Loucy (cell line): ENCODE results near the gene OR8B8.

ENCODE experiments used
- H2AFZ ChIP-seq: fragments of 200-600 bp; sonication (generic); 2 replicates; pipeline ENCODE4 v1.6.0; 2016; ENCODE audit warnings: antibody characterized with exemption, mild to moderate bottlenecking, low read length, moderate library complexity
- H3F3A ChIP-seq: fragments of 200-600 bp; 2 replicates; pipeline ENCODE4 v1.6.0; 2016; ENCODE audit warnings: antibody characterized with exemption, low read depth, mild to moderate bottlenecking
- H3K27me3 ChIP-seq: fragments of 200-600 bp; sonication (generic); 2 replicates; pipeline ENCODE4 v1.6.1; 2014; ENCODE audit warnings: low read length, mild to moderate bottlenecking; ENCODE audit not compliant: insufficient read depth, poor library complexity, severe bottlenecking
- H3K36me3 ChIP-seq: fragments of 200-600 bp; sonication (generic); 2 replicates; pipeline ENCODE4 v1.6.1; 2016; ENCODE audit warnings: low read length; ENCODE audit not compliant: insufficient read depth
- H3K4me1 ChIP-seq: fragments of 200-600 bp; sonication (generic); 2 replicates; pipeline ENCODE4 v1.5.1; 2014; ENCODE audit warnings: low read length, mild to moderate bottlenecking; ENCODE audit not compliant: insufficient read depth, poor library complexity, severe bottlenecking
- H3K4me2 ChIP-seq: fragments of 200-600 bp; sonication (generic); 2 replicates; pipeline ENCODE4 v1.6.0; 2014; ENCODE audit warnings: antibody characterized with exemption, low read length, low read depth, mild to moderate bottlenecking; ENCODE audit not compliant: poor library complexity, severe bottlenecking
- H3K4me3 ChIP-seq: fragments of 200-600 bp; sonication (generic); 2 replicates; pipeline ENCODE4 v1.5.1; 2014; ENCODE audit warnings: low read length, mild to moderate bottlenecking, mixed read lengths; ENCODE audit not compliant: poor library complexity, severe bottlenecking
- H3K79me2 ChIP-seq: fragments of 200-600 bp; sonication (generic); 2 replicates; pipeline ENCODE4 v1.6.1; 2014; ENCODE audit warnings: low read length; ENCODE audit not compliant: insufficient read depth
- H3K9ac ChIP-seq: fragments of 200-600 bp; sonication (generic); 2 replicates; pipeline ENCODE4 v1.6.0; 2014; ENCODE audit warnings: mild to moderate bottlenecking, low read depth, low read length, moderate library complexity; ENCODE audit not compliant: poor library complexity, severe bottlenecking
- H3K9me2 ChIP-seq: fragments of 200-600 bp; sonication (generic); replicated peaks from 2 replicates; pipeline ENCODE4 v1.6.1; 2016; ENCODE audit warnings: low read depth, low read length, mixed read lengths
- H3K9me3 ChIP-seq: fragments of 200-600 bp; sonication (generic); 2 replicates; pipeline ENCODE4 v1.6.1; 2014; ENCODE audit warnings: mild to moderate bottlenecking, antibody characterized with exemption, low read length, low read depth; ENCODE audit not compliant: insufficient read depth
- H4K20me1 ChIP-seq: fragments of 200-600 bp; sonication (generic); 2 replicates; pipeline ENCODE4 v1.6.0; 2014; ENCODE audit warnings: antibody characterized with exemption, low read length, mild to moderate bottlenecking; ENCODE audit not compliant: insufficient read depth, poor library complexity, severe bottlenecking
- EZH2phosphoT487 ChIP-seq: fragments of 200-600 bp; IDR thresholded peaks from 2 replicates; pipeline ENCODE4 v1.6.1; 2018; ENCODE audit warnings: antibody characterized with exemption, mild to moderate bottlenecking, moderate library complexity, borderline replicate concordance
- TF ChIP-seq, protein P1 (sequence below): fragments of 200-600 bp; sonication (generic); conservative IDR thresholded peaks from 2 replicates; pipeline ENCODE4 v1.5.1; 2014; ENCODE audit warnings: mild to moderate bottlenecking, antibody characterized with exemption, low read length

The OR8B8 gene

DNA sequence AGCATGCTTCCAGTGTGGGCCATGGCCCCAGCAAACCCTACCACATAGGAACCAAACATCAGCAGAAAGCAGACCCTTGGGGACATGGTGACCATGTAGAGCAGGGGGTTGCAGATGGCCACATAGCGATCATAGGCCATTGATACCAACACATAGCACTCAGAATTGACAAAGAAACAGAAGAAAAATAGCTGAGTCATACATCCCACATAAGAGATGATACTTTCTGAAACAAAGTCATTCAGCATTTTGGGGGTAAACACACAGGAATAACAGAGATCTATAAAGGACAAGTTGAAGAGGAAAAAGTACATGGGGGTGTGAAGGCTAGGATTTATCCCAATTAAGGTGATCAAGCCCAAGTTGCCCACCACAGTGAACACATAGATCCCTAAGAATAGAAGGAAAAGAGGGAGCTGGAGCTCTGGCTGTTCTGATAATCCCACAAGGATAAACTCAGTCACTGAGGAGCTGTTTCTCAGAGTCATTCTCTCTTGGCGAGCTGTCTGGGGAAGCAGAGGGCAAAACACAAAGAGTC, 21.0 kb downstream of the OR8B8 start, which contains the start of gene OR8B4:
OR8B4 (minus strand) TSS at position 488 of the 538 bp plus-strand sequence; CDS start at position 488, 0 bp downstream.
- H3K9ac ChIP-seq = no peak within 1 kb of the TSS
- no peaks in the 10 kb centered on the region for H4K20me1 ChIP-seq
- H3F3A ChIP-seq = no peaks in the 10 kb centered on the region
- H3K4me2 ChIP-seq = no peak within 1 kb of the TSS
- no peaks in the 10 kb centered on the region for H3K9me3 ChIP-seq
- H3K9me2 ChIP-seq = no peaks in the 10 kb centered on the region
- no peak within 1 kb of the TSS for H2AFZ ChIP-seq
- H3K27me3 ChIP-seq = no peaks in the 10 kb centered on the region
- no peaks in the 10 kb centered on the region for H3K36me3 ChIP-seq
- H3K4me1 ChIP-seq = no peaks in the 10 kb centered on the region
- TF ChIP-seq, protein P1, sequence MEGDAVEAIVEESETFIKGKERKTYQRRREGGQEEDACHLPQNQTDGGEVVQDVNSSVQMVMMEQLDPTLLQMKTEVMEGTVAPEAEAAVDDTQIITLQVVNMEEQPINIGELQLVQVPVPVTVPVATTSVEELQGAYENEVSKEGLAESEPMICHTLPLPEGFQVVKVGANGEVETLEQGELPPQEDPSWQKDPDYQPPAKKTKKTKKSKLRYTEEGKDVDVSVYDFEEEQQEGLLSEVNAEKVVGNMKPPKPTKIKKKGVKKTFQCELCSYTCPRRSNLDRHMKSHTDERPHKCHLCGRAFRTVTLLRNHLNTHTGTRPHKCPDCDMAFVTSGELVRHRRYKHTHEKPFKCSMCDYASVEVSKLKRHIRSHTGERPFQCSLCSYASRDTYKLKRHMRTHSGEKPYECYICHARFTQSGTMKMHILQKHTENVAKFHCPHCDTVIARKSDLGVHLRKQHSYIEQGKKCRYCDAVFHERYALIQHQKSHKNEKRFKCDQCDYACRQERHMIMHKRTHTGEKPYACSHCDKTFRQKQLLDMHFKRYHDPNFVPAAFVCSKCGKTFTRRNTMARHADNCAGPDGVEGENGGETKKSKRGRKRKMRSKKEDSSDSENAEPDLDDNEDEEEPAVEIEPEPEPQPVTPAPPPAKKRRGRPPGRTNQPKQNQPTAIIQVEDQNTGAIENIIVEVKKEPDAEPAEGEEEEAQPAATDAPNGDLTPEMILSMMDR = no peak
- TF ChIP-seq EZH2phosphoT487 = no peak
- no peaks in the 10 kb centered on the region for H3K79me2 ChIP-seq
- no peak within 1 kb of the TSS for H3K4me3 ChIP-seq

DNA sequence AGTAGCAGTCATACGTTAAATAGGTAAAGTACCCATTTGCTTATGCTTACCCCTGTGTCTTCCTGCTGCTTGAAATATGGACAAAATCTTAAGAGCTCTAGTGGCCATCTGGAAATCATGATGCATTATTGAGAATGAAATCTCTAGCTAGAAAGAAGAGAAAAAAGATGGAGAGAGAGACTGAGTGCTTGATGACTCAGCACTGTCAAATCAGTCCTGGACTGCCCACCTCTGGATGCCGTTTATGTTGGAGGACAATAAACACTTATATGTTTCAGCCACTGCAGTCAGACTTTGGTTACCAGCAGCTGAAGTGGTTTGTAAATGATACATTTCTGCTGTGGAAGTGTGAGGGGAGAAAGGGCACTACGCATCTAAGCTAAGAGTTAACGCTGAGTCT, 24.5 kb downstream of the OR8B8 start:
- Histone ChIP-seq H3K79me2 (no peaks in the 10 kb centered on the region), H3K36me3 (no peaks in the 10 kb centered on the region), H3K9me2 (no peaks in the 10 kb centered on the region), H4K20me1 (no peaks in the 10 kb centered on the region), H3F3A (no peaks in the 10 kb centered on the region), H3K4me3 (no peak overlapping the region), H2AFZ (no peak overlapping the region), H3K4me1 (no peaks in the 10 kb centered on the region), H3K27me3 (no peaks in the 10 kb centered on the region), H3K9me3 (no peaks in the 10 kb centered on the region), H3K4me2 (no peak overlapping the region), H3K9ac (no peak overlapping the region)
- TF ChIP-seq EZH2phosphoT487 = no peak
- TF ChIP-seq, protein P1 = no peak

DNA sequence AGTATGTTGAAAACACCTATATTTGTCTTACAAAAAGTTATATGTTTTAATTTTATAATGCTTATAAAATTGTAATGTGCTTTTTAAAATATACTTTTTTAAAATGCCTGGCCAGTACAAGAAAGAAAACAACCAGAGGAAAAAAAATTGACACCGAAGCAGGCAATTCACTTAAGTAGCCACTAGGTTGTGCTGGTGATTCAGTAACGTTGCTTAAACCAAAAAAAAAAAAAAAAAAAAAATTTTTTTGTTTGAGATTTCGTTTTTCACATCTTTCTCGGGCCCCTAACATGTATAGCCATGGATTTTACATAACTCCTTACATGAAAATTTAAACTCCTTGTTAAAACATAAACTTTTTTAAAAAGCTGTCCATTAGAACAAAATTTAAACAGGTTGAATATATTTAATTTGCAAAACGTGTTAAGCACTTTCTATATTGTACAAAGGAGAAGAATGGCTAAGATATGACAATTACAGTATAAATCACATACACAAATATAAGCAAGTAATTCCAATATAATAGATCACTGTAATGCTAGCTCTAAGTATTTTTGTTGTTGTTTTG, 30.1 kb downstream of the OR8B8 start:
- H3K4me3 ChIP-seq = no peak overlapping the region
- no peaks in the 10 kb centered on the region for H4K20me1 ChIP-seq
- H3K9ac ChIP-seq = no peak overlapping the region
- H3F3A ChIP-seq = no peaks in the 10 kb centered on the region
- no peaks in the 10 kb centered on the region for H3K79me2 ChIP-seq
- TF ChIP-seq, protein P1 = peak; percentile 52
- no peak for TF ChIP-seq EZH2phosphoT487
- no peaks in the 10 kb centered on the region for H3K27me3 ChIP-seq
- no peaks in the 10 kb centered on the region for H3K36me3 ChIP-seq
- no peak overlapping the region for H3K4me2 ChIP-seq
- no peaks in the 10 kb centered on the region for H3K9me2 ChIP-seq
- H3K9me3 ChIP-seq = no peaks in the 10 kb centered on the region
- no peak overlapping the region; the same call in 1 of the 2 replicates for H2AFZ ChIP-seq
- no peaks in the 10 kb centered on the region for H3K4me1 ChIP-seq
